Measurements from ENCODE around the gene FBXL14.

Gene FBXL14

GRCh38 chr12:1618489-1618888, 24.1 kb upstream of the FBXL14 start:
- DNase-seq (ENCODE audit: low spot score), result no peak

DNA sequence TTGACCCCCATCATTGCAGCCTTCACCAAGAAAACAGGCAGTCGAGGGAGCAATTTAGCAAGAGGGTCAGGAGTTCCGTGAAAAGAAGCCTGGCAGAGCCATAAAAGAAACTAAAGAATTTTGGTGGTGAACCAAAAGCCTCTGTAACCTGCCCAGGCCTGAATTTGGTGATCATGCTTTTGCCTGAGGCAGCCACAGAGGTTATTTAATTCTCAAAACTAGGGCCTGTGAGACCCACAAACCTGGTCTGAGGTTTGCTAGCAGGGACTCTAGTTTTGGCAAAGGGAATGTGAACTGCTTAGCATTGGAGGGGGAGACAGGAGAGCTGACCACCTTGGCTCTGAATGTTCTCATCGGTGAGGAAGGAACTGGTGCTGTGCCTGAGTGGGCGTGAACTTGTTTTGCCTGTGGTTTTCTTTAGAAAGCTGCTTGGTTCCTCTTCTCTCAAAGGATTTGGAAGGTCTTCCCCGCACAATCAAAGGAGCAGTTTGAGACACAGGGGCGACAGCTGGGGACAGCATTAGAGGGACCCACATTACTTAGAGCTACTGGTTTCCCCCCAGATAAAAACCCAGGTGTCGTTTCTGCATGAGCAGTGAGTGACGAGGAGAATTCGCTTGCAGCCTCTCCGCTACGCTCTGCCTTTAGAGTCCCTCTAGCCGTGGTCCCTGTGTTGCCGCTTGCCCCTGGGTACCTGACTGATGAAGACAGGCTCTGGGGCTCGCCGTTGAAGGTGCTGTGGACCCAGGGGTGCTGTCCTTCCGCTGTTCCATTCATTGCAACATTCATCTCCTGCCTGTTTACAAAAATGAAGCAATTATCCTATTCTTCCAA, 22.1 kb upstream of the FBXL14 start:
- no peak for DNase-seq (ENCODE audit: low spot score)
- TF ChIP-seq CTCF (IDR thresholded peaks at IDR 0.05; ENCODE audit: extremely low read depth, missing control alignments), result no peak

More at GRCh38 chr12:1618489-1618888, 24.1 kb upstream of the FBXL14 start:
- no peak for TF ChIP-seq CTCF (IDR thresholded peaks at IDR 0.05; ENCODE audit: extremely low read depth, missing control alignments)

DNA sequence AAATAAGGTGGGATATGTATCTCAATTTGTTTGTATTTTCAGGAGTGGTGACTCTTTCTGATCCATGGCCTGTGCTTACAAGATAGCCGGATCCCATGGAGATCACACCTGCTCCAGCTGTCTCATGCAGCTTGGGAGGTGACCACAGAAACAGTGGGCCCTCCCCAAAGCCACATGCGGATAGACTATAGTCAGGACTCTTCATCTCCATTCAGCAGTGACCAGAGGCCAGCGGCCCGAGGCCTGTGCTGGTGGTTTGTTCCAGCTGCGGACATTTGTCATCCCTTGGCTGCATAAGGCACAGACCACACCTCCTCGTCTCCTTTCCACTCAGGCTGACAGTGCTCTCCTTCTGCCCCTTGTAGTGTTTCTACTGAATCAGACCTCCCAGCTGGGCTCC, 20.0 kb upstream of the FBXL14 start:
- no peak for DNase-seq (ENCODE audit: low spot score)
- no peak for TF ChIP-seq CTCF (IDR thresholded peaks at IDR 0.05; ENCODE audit: extremely low read depth, missing control alignments)

GRCh38 chr12:1613860-1614259, 19.5 kb upstream of the FBXL14 start:
- no peak for TF ChIP-seq CTCF (IDR thresholded peaks at IDR 0.05; ENCODE audit: extremely low read depth, missing control alignments)
- no peak for DNase-seq (ENCODE audit: low spot score)

DNA sequence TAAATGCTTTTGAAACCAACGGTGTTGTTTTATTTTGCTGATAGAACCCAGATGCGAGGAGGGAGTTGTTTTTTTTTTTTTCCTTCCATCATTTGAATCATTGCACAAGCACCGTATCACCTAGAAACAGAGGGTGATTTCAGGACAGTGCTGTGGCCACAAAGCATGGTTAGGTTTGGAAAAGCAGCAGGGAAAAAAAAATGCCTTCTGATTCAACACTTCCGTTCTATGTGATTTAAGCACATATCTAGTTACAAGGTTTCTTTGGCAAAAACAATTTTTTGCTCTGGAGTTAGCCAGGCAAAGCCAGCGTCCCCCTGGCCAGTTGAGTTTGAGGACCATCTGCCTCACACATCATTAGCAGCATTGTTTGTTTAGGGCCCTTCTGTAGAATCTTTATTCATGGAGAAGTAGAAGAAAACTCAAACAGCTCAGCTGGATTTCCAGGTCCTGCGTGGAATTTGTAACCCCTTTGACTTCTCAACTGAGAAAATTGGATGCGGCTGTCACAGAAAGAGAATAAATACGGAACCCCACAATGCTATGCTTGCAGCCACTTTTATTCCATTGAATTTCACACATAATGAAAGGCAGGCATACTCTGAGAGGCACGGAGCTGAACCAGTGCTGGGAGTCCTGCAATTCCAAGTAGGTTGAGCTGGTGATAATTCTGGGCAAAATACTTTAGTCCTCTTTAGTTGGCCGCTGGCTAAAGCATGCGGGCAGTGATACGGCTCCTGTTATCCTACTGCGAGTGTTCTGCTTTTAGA, 17.6 kb upstream of the FBXL14 start:
- no peak for TF ChIP-seq CTCF (IDR thresholded peaks at IDR 0.05; ENCODE audit: extremely low read depth, missing control alignments)
- DNase-seq (ENCODE audit: low spot score), result no peak

DNA sequence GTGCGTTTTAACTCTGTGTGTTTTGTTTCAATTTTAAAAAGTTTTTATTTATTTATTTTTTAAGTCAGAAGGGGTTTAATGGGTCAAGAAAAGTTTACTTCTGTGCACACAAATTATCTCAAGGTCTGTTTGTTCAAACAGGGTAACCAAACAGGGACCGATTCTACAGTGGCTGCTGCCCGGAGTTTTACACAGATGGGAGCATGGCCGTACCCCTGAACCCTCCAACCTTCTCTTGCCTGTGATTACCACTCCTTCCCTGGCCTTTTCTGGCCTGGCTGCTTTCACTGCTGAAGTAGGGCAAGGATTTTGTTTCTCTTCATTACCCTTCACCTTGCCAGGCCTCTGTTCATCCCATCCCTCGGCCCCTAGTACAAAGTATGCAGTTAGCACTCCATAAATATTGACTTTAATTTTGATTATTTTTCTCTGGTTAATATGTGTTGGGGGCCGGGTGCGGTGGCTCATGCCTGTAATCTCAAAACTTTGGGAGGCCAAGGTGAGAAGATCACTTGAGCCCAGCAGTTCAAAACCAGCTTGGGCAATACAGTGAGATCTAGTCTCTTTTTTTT, 15.8 kb upstream of the FBXL14 start:
- TF ChIP-seq CTCF (IDR thresholded peaks at IDR 0.05; ENCODE audit: extremely low read depth, missing control alignments), result no peak
- DNase-seq (ENCODE audit: low spot score), result no peak

GRCh38 chr12:1608713-1609119, 14.3 kb upstream of the FBXL14 start:
- DNase-seq (ENCODE audit: low spot score), result no peak
- no peak for TF ChIP-seq CTCF (IDR thresholded peaks at IDR 0.05; ENCODE audit: extremely low read depth, missing control alignments)

All from GM20000 (cell line).